Stomach (tissue), 9 donors: ENCODE data around the gene RANBP3. TPM values are rescaled to one million over a fixed set of nuclear protein-coding genes. Genes with fewer than 3 reads are reported as not detected.
A peak's percentile ranks its signal among the peaks of the same experiment; 100 is the strongest.

Source experiments
- DNase-seq, 2 donors: peaks; one replicate each; pipeline versions ENCODE4 v3.0.0 to v3.0.0-alpha.2; 2013 to 2019
- H3K27ac ChIP-seq, 5 donors: fragments of 200-600 bp in 4 of 5; sonication (generic) in 4 of 5; one replicate each; pipeline ENCODE4 v1.5.1; 2013 to 2019; ENCODE audit warnings: mild to moderate bottlenecking in 1 of 5, moderate library complexity in 1 of 5
- H3K27me3 ChIP-seq, 3 donors: fragments of 200-600 bp; sonication (generic); one replicate each; pipeline ENCODE4 v1.5.1; 2017 to 2019; ENCODE audit warnings: mixed run types in 1 of 3
- H3K36me3 ChIP-seq, 4 donors: fragments of 200-600 bp; sonication (generic); 1 replicate in 3 of 4; 2 replicates in 1 of 4; pipeline ENCODE4 v1.5.1; 2016 to 2019
- H3K4me1 ChIP-seq, 4 donors: fragments of 200-600 bp; sonication (generic); one replicate each; pipeline ENCODE4 v1.5.1; 2016 to 2019
- H3K4me3 ChIP-seq, 4 donors: fragments of 200-600 bp; sonication (generic) in 3 of 4; one replicate each; pipeline ENCODE4 v1.5.1; 2016 to 2019; ENCODE audit warnings: mild to moderate bottlenecking in 1 of 4
- H3K9me3 ChIP-seq, 4 donors: fragments of 200-600 bp; sonication (generic); one replicate each; pipeline ENCODE4 v1.5.1; 2016 to 2019
- CTCF ChIP-seq, 7 experiments: fragments of 450-650 bp in 4 of 7; fragments of 200-600 bp in 3 of 7; sonication (generic) in 3 of 7; IDR thresholded peaks; one replicate each; pipeline ENCODE4 v1.5.1; 2016 to 2019; ENCODE audit warnings: antibody characterized with exemption in 7 of 7, control low read depth in 2 of 7, mild to moderate bottlenecking in 1 of 7
- EP300 ChIP-seq: sonication (generic); formaldehyde crosslinking; IDR thresholded peaks from one replicate; pipeline ENCODE4 v1.6.1; 2017; ENCODE audit warnings: antibody characterized with exemption
- POLR2A ChIP-seq, 4 donors: fragments of 450-650 bp; IDR thresholded peaks; one replicate each; pipeline ENCODE4 v1.6.1; 2016; ENCODE audit warnings: antibody characterized with exemption in 4 of 4, control low read depth in 2 of 4, mild to moderate bottlenecking in 1 of 4, moderate library complexity in 1 of 4
- POLR2AphosphoS5 ChIP-seq, 3 donors: sonication (generic); formaldehyde crosslinking; IDR thresholded peaks; one replicate each; pipeline ENCODE4 v1.6.1; 2016; ENCODE audit warnings: antibody characterized with exemption in 3 of 3
- WGBS, 5 donors: extraction: QIAGEN DNeasy Blood & Tissue Kit in 3 of 5; methylation state at CpG; one replicate each; pipeline versions ENCODE4 v1.1.5 to v1.1.7; 2013 to 2018; 5-methylcytosine and 5-hydroxymethylcytosine counted together
- intact Hi-C: fragments of 100-400 bp; cut with DNase I; formaldehyde crosslinking; loops from one replicate; pipeline ENCODE4 v1.15.1; 2023; ENCODE audit warnings: low total_unique reads
- polyA plus RNA-seq, 3 donors: library from polyadenylated mRNA; stranded (reverse); fragments of 200-250 nt; gene quantifications; one replicate each; pipeline ENCODE4 v1.2.3, GENCODE V29; 2013
- total RNA-seq, 5 donors: library from RNA; depleted of rRNA; stranded (reverse); fragments of >200 nt; gene quantifications; one replicate each; pipeline versions ENCODE4 v1.1.0 to v1.2.3, GENCODE V29; 2014 to 2016
- donor health status: healthy with polysubstance abuse.
- donor health status: Bipolar disorder and iron deficiency.
- donor health status: healthy.

Gene RANBP3
- total and polyA plus RNA-seq, 8 donors = 27.7 to 235 (median 39.2) TPM

GRCh38 chr19:5929625-5930024 is 48.3 kb downstream of the RANBP3 start:
- intact Hi-C loops = no loop called here
- H3K36me3 ChIP-seq = peaks cover 62 to 96% (median 93%) of the 10 kb centered on the region in 4 donors
- no peaks in the 10 kb centered on the region for H3K9me3 ChIP-seq
- WGBS, 5 donors = 69 to 79% (median 74%) methylated on average over 11 to 14 of the region's 14 CpGs
- H3K27me3 ChIP-seq = no peaks in the 10 kb centered on the region
- DNase-seq = no peak
- H3K27ac ChIP-seq = peak overlapping the region in 3 of 5 donors; percentile 22 to 79 (median 55)
- no peak for TF ChIP-seq CTCF (IDR thresholded peaks at IDR 0.05)
- peak in 1 of 3 donors; percentile 19 for TF ChIP-seq POLR2AphosphoS5 (IDR thresholded peaks at IDR 0.05)
- TF ChIP-seq EP300 = no peak
- no peak for TF ChIP-seq POLR2A (IDR thresholded peaks at IDR 0.05)
- no peak overlapping the region for H3K4me3 ChIP-seq
- H3K4me1 ChIP-seq = peaks cover 11 to 94% (median 42%) of the 10 kb centered on the region in 4 donors

- no peak overlapping the region for H3K4me3 ChIP-seq
- TF ChIP-seq EP300 (no peak), POLR2A (IDR thresholded peaks at IDR 0.05) (no peak), POLR2AphosphoS5 (IDR thresholded peaks at IDR 0.05) (no peak), CTCF (IDR thresholded peaks at IDR 0.05) (no peak)
- peaks cover 67 to 100% (median 97%) of the 10 kb centered on the region in 4 donors for H3K36me3 ChIP-seq
- H3K4me1 ChIP-seq = peaks cover 11 to 90% (median 38%) of the 10 kb centered on the region in 4 donors
- H3K9me3 ChIP-seq = no peaks in the 10 kb centered on the region
- 84 to 87% (median 85%) methylated on average over 12 to 13 of the region's 13 CpGs for WGBS, 5 donors
- intact Hi-C loops = no loop called here
- no peaks in the 10 kb centered on the region for H3K27me3 ChIP-seq
- peak overlapping the region in 3 of 5 donors; percentile 22 to 79 (median 55) for H3K27ac ChIP-seq
- no peak for DNase-seq
Observed at GRCh38 chr19:5929179-5929578, 48.8 kb downstream of the RANBP3 start.

GRCh38 chr19:5927441-5927821 is 50.5 kb downstream of the RANBP3 start:
- DNase-seq = no peak
- peaks cover 75 to 100% (median 100%) of the 10 kb centered on the region in 4 donors for H3K36me3 ChIP-seq
- TF ChIP-seq CTCF (IDR thresholded peaks at IDR 0.05) (no peak), POLR2AphosphoS5 (IDR thresholded peaks at IDR 0.05) (no peak), POLR2A (IDR thresholded peaks at IDR 0.05) (no peak), EP300 (no peak)
- no peaks in the 10 kb centered on the region for H3K9me3 ChIP-seq
- no peaks in the 10 kb centered on the region for H3K27me3 ChIP-seq
- 87 to 95% (median 92%) methylated on average over 8 of the region's 8 CpGs for WGBS, 5 donors
- peaks cover 0 to 72% (median 28%) of the 10 kb centered on the region in 4 donors for H3K4me1 ChIP-seq
- peak overlapping the region in 4 of 5 donors; percentile 64 to 79 (median 72) for H3K27ac ChIP-seq
- no peak overlapping the region for H3K4me3 ChIP-seq
- intact Hi-C loops = no loop called here

- Histone ChIP-seq H3K27me3 (no peaks in the 10 kb centered on the region), H3K27ac (peak overlapping the region in 4 of 5 donors; percentile 64 to 79 (median 72)), H3K9me3 (no peaks in the 10 kb centered on the region), H3K4me3 (no peak overlapping the region), H3K4me1 (peaks cover 0 to 66% (median 26%) of the 10 kb centered on the region in 4 donors), H3K36me3 (peaks cover 80 to 100% (median 100%) of the 10 kb centered on the region in 4 donors)
- intact Hi-C loops = no loop called here
- DNase-seq = peak in 1 of 2 donors; percentile 80
- TF ChIP-seq EP300 = peak; percentile 35
- TF ChIP-seq POLR2AphosphoS5 (IDR thresholded peaks at IDR 0.05) = peak in 2 of 3 donors; percentile 50 to 60
- no peak for TF ChIP-seq POLR2A (IDR thresholded peaks at IDR 0.05)
- TF ChIP-seq CTCF (IDR thresholded peaks at IDR 0.05) = no peak
- WGBS, 5 donors = 63 to 80% (median 76%) methylated on average over 14 of the region's 14 CpGs
Observed at GRCh38 chr19:5926641-5927440, 51.1 kb downstream of the RANBP3 start.
